Activated CD8-positive, alpha-beta memory T cell treated with anti-CD3 and anti-CD28 coated beads for 1 hour (primary cell): ENCODE data around the gene WASF3.
"Not testable (repeated sequence)": the region's sequence is repeated elsewhere in the genome, so short reads cannot be mapped to it uniquely, and the experiment has no call there.

Experiments
- DNase-seq, 2 donors: peaks; one replicate each; pipeline ENCODE4 v3.0.0-alpha.2; 2020; ENCODE audit warnings: low read depth in 1 of 2; ENCODE audit errors: extremely low read depth in 1 of 2

Gene WASF3

DNA sequence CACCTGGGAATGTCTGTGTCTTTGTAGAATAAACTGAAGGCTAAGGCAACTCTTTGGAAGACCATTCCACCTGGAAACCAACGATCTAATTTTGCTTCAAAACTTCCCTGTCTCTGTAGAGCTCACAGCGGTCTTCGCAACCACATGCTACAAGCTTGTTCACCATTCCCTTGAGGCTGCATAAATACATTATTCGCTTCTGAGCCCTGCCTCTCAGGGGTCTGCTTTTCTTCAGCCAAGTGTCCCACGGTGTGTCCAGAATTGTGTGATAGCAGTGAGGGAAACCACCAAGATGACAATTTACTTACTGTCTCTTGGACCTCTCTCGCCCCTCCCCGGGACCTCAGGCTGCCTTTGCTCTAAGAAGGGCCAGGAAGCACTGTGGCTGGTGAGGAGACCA, 152.0 kb downstream of the WASF3 start:
- DNase-seq, result no peak

DNA sequence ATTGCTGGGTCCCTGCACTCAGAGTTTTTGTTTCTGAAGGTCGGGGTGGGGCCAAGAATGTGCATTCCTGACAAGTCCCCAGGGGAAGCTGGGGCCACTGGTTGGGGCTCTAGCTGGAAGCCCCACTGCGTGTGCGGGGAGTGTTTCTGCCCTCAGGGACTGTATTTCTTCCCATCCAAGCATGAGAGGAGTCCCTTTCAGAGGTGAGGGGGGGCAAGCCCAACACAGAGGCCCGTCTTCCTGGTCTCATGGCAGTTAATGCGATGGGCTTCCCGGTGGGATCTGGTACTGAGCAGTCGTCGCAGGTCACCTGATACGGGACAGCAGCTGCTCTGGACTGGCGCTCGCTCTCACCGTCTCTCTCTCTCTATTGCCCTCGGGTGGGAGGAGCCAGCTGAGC, 152.7 kb downstream of the WASF3 start:
- DNase-seq, result no peak

DNA sequence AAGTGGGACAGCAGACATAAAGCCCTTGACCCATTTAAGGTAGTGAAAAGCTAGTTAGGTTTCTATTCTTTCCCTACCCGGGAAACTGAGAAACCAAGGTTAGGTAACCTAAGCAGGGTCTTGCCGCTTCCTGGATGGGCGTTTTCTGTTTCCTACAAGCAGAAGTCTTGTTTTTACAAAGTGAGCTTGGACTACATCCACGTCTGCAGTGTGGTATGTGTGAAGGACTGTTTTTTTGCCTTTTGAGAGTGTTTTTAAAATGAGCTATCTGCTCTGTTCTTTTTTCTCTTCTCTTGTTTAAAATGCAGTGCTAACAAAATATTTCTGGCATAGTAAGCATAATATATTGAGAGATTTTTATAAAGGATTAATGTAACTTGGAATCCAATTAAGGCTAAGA, 153.7 kb downstream of the WASF3 start:
- no peak for DNase-seq

DNA sequence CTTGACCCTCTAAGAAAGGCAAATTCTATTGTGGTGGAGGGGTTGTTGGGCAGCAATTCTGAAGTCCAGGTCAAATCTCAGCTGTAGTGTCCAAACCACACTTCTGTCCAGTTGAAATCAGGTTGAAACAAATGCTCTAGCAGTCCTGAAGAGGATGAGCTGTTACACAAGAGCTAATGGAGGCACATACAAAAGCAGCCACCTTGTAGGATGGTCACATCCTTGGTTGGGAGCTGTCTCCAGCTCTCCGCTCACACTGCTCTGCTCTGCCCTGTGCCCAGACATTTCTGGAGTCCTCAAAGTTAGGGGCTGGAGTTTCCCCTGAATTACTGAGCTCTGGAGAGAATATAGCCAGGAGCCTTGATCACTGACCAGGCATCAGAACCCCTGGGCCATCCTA, 155.9 kb downstream of the WASF3 start:
- no peak for DNase-seq

DNA sequence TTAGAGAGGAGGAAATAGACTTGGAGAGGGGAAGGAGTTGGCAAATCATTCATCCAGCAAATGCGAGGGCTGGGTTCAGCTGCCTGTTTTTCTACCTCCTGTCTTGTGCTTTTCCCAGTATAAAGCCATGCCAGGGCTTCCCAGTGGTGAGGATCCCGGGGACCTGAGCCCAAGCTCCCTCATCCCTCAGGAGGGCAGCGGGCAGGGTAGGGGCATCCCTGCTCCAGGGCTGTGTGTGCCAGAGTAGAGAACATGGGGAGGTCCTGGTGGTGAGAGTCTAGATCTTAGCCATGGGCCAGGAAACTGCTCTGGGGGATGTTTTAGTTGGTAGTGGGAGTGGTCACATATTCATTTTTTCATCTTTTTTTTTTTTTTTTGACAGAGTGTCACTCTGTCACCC, 159.5 kb downstream of the WASF3 start:
- no peak for DNase-seq

DNA sequence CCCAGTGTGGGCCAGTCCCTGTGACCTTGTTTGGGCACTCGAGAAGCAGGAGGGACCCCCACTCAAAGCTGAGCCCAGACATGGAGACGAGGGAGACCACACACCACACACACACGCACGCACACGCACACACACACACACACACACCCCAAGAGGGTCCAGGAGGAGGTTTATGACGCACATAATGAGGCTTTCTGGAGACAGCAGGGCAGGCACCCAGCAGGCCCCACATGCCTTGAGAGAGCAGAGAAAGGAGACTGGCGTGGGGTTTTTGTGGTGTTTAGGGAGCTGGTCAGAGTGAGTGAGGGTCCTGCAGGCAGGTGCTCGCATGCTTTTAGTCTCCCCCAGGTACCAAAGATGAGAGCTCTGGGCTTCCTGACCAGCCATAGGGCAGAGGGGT, 160.7 kb downstream of the WASF3 start:
- no peak for DNase-seq

DNA sequence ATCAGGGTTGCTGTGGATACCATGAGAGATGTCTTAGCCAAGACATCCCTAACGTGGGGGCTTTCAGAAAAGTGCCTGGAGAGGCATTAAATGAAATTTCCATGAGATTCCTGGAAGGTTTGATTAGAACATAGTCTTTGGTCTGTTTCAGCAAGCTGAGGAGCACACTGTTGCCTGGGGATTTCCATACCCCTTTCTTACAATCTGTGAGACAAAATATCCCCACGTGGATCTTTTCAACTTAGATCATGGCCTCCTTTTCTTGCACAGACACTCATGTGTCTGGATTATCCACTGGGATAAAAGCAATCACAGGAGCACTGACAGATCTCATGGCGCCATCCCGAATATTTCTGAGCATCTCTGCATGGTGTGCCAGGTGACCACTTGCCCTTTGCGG, 161.4 kb downstream of the WASF3 start:
- DNase-seq, result no peak

DNA sequence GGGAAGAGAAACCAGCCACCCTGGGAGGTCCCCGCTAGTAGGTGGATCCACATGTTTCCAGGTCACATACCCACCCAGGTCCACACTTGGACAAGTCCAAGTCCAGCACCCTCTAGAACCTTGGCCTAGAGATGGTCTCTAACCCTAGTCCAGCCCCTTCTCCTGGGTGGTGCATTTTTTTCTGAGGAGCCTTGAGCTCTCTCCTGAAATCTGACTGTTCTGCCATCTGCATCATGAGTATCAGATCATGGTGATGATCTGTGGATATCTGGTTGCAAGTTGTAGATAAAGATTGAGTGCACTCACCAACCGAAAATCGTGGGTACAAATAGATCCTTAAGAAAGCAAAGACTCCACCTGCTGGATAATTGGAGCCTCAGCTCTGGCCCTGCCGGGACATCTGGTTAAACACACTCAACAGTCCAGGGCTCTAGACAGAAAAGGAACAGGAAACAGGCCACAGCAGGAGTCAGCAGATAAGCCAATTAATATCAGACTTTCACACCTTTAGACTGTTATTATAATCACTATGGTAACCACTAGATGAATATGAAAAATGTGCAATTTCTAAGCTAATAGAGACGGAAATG, 162.0 kb downstream of the WASF3 start:
- DNase-seq, result no peak

DNA sequence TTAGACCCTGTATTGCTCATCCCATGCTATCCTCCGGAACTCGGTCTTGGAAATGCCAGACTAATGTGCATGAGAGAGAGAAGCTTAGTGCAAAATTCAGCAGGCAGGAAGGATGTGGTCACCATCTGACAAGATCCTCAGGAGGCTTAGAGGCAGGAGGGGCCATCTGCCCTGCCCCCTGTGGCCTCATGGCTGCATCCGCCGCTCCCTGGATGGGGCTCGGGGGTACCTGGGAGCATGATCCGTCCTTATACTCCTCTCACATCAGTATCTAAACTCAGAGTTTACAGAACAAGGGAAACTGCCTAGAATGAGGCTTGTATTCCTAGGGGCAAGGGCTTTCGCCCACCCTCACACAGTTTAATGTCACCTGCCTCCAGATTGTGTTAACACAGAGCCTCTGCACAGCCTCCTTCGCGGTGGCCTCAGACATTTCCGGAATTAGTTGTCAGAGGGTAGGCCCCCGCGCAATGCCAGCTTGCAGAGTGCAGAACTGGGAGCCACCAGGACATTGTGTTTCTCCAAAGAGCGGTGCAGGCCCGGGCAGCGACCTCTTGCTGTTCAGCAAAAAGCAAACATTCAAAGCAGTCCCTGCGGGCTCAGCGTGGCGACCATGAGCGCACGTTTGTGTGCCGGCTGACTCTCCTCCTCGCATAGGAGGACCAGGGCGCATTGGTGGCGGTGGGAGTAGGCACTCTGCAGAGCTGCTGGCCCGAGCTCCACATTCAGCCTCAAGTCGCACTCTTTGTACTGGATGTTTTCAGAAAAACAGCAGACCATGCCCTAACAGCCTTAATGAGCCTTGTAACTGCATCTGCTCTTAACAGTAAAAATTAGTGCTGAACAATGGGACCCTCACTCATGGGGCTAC, 164.0 kb downstream of the WASF3 start:
- no peak for DNase-seq

DNA sequence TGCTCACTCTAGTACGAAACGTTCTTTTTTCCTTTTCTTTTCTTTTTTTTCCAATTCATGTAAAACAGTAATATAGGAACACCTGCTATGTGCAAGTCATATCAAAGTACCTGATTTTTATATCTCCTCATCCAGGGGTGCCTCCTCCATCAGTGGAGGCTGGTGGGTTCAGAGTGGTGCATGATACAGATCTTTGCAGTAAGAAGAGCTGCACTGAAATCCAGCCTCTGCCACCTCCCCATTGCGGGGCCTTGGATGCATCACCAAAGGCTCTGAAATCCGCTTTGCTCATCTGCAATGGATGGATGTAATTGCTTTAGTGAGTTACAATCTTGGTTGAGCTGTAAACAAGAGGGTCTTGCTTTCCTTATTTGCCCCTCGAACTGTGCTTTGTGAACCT, 164.8 kb downstream of the WASF3 start:
- no peak for DNase-seq

DNA sequence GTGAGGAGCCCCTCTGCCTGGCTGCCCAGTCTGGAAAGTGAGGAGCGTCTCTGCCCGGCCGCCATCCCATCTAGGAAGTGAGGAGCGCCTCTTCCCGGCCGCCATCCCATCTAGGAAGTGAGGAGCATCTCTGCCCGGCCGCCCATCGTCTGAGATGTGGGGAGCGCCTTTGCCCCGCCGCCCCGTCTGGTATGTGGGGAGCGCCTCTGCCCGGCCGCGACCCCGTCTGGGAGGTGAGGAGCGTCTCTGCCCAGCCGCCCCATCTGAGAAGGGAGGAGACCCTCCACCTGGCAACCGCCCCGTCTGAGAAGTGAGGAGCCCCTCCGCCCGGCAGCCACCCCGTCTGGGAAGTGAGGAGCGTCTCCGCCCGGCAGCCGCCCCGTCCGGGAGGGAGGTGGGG, 166.1 kb downstream of the WASF3 start:
- not testable (repeated sequence) for DNase-seq

DNA sequence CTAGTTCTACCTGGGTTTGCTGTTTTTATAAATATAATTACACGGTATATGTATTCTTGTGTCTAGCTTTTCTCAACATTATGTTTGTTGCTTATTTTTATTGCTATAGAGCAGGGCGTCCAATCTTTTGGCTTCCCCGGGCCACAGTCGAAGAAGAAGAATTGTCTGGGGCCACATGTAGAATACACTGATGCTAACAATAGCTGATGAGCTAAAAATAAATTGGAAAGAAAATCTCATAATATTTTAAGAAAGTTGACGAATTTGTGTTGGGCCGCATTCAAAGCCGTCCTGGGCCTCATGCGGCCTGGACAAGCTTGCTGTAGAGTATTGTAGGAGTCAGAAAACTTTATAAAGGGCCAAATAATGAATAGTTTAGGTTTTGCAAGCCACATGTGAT, 169.2 kb downstream of the WASF3 start:
- DNase-seq, result no peak

DNA sequence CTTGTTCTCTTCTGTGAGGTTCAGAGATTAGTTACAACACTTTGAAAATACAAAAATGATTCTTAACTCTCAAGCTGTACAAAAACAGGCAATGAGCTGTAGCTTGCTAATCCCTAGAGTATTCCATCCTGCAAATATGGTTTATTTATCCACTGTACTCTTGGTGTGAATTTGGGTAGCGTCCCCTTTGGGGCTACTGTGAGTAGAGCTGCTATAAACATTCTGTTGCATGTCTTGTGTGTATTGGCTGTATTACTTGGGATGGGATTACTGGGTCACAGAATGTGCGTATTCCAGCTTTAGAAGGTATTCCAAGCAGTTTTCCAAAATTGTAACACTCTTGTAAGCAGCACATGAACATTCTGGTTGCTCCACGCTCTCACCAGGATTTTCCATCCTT, 169.6 kb downstream of the WASF3 start:
- DNase-seq, result no peak

DNA sequence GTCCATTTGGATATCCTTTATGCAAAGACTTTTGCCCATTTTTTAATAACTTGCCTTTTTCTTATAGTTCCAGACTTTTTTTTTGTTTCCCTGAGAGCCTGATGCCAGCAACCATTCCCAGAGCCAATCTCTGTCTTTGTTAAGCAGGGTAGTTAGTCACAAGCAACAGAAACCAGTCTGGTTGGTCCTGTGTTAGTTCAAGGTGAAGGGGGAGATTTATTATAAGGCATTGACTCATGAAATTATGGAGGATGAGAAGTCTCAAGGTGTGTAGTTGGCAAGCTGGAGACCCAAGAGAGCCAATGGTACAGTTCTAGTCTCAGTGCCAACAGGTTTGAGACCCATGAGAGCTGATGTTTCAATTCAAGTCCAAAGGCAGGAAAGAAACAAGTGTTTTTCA, 170.2 kb downstream of the WASF3 start:
- no peak for DNase-seq

DNA sequence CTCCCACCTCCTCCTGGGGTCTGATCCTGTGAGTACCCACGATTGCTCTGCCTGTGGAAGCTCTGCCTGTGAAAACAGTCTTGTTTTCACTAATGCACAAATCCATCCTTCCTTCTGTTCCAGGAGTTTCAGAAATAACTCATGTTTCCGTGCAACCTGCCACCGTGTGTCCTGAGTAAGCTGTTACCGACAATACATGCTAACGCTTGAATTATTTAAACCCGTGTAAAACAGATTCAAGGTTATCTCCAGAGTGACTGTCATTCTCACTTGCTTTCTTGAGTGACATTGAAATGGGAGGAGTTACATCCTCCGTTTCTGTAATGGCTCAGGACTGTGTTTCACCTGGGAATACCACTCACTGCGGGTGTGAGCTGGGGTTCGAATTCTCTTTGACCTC, 178.2 kb downstream of the WASF3 start:
- DNase-seq, result no peak
